GM19035 (cell line): ENCODE data around the gene OR9I1.

Experiments
- ATAC-seq: cut with Tn5 transposase; IDR thresholded peaks from one replicate; pipeline ENCODE4 v1.9.1; 2021; ENCODE audit not compliant: unreplicated experiment

OR9I1 gene

DNA sequence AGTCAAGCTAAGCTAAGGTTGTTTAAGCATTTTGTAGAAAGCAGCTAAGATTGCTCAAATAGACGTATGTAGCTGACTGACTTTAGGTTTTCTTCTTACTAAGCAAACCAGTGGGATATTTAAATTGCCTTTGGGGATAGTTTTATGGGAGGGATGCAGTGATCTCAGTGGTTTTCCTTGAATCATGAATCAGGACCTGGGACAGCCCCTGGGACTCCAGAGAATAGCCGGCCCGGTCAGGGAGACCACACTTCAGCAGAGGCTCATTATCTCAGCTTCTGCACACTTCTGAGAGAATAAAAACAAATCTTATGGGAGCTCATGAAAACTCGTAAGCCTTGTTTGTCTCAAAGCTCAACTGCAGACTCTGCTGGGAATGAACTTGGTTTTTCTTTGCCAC lies at the start of gene OR9I1:
Gene OR9I1, minus strand, starts transcription at position 62 of the 400 bp plus-strand sequence. CDS start 6,086 bp downstream, outside the sequence.
- ATAC-seq, result no peak

- ATAC-seq, result no peak
Measured at GRCh38 chr11:58165504-58166106, 40.3 kb upstream of the OR9I1 start.

GRCh38 chr11:58164990-58165389 lies 39.7 kb upstream of the OR9I1 start:
- ATAC-seq, result no peak

DNA sequence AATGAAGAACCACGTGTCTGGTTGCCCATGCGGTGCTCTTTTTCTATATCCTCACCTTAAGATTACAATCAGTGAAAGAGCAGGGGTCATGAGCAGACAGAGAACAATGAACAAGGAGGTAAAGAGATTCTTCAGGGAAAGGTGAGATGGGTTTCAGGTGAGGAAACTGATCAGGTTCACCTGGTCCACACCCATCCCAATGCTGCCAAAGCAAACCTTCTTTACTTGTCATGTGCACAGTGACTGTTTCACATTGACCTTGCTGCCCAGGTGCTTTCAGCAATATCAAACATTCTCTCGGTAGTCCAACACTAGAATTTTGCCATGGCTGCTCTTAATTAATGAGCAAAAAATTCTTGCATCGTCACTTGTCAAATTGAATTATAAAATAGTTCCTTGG lies 39.1 kb upstream of the OR9I1 start:
- no peak for ATAC-seq

DNA sequence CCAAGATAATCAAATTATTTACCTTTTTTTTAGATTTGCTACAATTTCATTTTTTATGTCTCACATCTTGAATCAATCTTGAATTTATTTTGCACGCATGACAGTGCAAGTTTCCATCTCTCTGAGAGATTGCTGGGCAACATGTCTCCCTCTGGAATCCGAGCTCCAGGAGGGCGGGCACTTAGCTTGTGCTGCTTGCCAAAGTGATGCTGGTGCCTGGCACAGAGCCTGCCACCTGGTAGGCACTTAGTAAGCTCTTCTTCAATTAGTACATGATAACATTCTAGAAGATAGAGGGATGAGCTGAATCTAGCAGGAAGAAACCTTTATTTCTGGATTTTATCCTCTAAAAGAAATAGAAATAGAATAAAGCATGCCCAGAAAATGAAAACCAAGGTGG lies 27.5 kb upstream of the OR9I1 start:
- no peak for ATAC-seq

GRCh38 chr11:58142761-58143160 lies 17.4 kb upstream of the OR9I1 start:
- no peak for ATAC-seq

GRCh38 chr11:58135171-58135570 lies 9.8 kb upstream of the OR9I1 start:
- ATAC-seq, result no peak

- no peak for ATAC-seq
Measured at GRCh38 chr11:58134151-58134550, 8.8 kb upstream of the OR9I1 start.

DNA sequence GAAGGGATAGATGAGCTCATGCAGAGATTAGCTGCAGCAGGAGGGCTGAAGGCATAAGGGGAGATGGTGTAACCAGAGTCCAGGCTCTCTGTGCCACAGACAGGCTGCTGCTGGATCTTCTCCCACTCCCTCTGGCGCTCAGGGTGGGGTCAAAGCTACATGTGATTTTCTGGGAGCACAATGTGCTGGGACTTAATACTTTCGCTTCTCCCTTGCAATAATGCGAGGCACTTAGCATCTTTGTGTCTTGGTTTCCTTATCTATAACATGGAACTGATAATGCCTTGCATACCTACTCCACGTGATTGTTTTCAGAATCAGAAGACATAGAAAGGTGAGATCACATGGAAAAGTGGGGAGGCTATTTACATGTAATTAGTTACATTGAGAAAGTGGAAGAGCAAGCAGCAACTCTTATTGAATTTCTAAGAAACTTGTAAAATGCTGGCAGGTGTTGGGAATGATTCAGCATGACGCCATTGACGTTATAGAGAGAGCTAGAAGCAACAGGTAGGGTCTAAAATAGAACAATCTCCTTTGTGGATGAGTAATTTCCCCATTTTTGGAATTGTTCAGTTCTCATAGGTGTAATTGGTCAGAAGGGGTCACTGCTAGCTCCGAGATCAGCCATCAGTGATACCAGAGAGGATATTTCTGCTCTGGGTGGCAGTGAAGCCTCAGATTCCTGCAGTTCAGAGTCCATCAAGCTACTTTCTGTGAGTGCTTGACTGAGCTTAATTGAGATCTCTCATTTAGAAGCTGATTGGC lies 8.2 kb upstream of the OR9I1 start:
- ATAC-seq, result no peak

DNA sequence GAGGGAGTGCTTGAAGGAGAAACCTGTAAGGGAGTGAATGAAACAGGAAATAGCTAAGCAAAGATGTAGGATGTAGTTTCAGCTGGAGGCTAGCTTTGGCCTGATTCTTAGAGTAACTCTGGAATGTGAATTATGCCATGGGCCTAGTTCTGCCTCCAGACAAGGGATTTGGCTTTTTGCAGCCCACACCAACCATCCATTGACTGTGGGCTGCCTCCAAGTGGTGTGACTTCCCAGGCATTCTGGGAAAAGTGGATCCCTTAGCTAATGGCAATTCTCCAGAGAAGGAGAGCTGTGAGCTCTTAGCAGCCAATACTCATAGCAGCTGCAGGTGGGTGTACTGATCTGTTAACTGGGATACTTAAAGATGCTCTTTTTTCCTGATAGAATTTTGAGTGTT lies 2.0 kb upstream of the OR9I1 start:
- no peak for ATAC-seq

GRCh38 chr11:58121096-58121495 lies 4.2 kb downstream of the OR9I1 start:
- ATAC-seq, result no peak

DNA sequence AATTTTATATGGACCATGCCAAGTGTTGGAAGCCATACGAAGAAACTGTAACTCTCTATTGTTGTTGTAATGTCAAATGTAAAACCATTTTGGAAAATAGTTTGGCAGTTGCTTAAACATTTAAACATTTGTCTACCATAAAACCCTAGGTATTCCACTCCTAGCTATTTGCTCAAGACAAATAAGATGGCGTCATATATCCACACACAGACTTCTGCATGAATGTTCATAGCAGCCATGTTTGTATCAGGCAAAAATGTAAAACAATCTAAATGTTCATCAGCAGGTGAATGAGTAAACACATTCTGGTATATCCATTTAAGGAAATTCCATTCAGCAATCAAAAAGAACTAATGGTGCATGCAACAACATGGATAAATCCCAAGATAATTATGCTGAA lies 27.9 kb downstream of the OR9I1 start:
- no peak for ATAC-seq

- ATAC-seq, result no peak
Measured at GRCh38 chr11:58086528-58086927, 38.8 kb downstream of the OR9I1 start.

DNA sequence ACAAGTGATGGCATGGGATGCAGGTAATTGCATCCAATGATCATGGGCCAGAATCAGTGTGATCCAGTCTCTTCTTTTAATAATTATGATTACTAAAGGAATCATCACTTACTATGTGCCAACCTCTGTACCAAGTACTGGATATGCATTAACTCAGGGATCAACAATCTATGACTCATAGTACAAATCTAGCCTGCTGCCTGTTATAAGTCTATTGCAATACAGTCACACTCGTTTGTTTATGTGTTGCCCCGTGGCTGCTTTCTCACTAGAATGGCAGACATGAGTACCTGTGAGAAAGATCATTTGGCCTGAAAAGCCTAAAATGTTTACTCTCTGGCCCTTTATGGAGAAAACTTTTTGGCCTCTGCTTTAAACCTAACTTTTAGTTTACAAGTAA lies 49.5 kb downstream of the OR9I1 start:
- no peak for ATAC-seq

DNA sequence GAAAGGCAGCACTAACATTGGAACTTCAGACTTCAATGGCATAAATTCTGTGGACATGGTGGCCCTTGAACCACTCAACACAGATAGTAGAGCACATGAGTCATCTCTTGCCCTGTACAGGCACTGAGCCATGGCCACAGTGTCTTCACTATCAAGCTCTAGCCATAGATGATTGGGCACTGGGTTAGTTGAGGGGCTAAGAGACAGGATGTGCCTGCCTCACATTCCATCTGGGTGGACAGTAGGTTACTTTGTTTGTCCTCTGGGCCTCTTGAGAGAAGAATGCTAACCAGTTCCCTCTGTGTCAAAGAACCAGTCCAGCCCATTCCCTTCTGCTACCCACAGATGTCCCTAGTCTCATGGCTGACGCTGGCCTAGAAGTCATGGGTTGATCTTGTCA lies 54.7 kb downstream of the OR9I1 start:
- ATAC-seq, result no peak

DNA sequence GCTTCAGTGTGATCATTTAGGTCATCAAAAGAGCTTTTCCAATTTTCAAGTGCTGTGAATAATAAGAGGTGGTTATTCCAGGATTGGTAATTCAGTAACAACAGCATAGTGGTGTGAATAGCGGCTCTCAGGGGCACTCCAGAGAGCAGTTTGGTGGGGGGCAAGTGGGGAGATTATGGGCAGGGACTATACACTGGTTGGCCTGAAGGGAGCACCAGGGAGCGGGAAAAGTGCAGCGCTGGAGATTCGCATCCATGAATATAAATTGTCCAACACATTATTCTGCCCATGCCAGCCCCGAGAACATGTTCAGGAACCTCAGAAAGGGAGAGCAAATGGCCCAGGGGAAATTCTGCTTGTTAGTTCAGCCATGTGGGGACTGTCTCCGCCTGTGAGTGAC lies 56.7 kb downstream of the OR9I1 start:
- no peak for ATAC-seq

DNA sequence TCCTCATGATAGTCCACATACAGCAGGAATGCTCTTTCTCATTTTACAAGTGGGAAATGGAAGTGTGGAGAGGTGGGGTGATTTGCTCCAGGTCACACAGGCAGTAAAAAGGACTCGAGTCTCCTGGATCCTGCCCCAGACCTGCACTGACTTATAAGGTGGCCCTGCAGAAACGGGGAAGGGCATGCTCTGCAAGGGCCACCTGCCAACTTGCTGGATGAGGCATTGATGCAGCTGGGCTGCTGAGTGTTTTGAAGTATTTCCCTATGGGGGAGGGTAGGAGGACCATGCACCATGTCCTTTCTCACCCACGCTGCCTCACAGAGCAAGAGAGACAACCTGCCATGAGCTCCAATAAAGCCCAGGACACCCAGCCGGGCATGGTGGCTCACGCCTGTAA lies 57.6 kb downstream of the OR9I1 start:
- ATAC-seq, result no peak
